Measurements from ENCODE around the gene ERAS.

GRCh38 chrX:48781705-48782104, 44.6 kb upstream of the ERAS start:
- TF ChIP-seq, protein P1, sequence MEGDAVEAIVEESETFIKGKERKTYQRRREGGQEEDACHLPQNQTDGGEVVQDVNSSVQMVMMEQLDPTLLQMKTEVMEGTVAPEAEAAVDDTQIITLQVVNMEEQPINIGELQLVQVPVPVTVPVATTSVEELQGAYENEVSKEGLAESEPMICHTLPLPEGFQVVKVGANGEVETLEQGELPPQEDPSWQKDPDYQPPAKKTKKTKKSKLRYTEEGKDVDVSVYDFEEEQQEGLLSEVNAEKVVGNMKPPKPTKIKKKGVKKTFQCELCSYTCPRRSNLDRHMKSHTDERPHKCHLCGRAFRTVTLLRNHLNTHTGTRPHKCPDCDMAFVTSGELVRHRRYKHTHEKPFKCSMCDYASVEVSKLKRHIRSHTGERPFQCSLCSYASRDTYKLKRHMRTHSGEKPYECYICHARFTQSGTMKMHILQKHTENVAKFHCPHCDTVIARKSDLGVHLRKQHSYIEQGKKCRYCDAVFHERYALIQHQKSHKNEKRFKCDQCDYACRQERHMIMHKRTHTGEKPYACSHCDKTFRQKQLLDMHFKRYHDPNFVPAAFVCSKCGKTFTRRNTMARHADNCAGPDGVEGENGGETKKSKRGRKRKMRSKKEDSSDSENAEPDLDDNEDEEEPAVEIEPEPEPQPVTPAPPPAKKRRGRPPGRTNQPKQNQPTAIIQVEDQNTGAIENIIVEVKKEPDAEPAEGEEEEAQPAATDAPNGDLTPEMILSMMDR (conservative IDR thresholded peaks at IDR 0.05; ENCODE audit: low read depth, low read length): no peak
- no peak for TF ChIP-seq EZH2 (IDR thresholded peaks at IDR 0.05; ENCODE audit: borderline replicate concordance, low read depth, low read length, poor library complexity, severe bottlenecking)

All from A673 (cell line).